Hepatocyte (in vitro differentiated cells): Measurements from ENCODE around the gene CALU. TPM values are rescaled to one million over a fixed set of nuclear protein-coding genes. Genes with fewer than 3 reads are reported as not detected.

Experiments used
- DNase-seq: peaks from one replicate; pipeline ENCODE4 v3.0.0-alpha.2; 2016; ENCODE audit warnings: low spot score
- H2AFZ ChIP-seq: fragments of 200-600 bp; sonication (generic); 2 replicates; pipeline ENCODE4 v1.6.0; 2016; ENCODE audit warnings: antibody characterized with exemption, mild to moderate bottlenecking
- H3K27ac ChIP-seq: fragments of 200-600 bp; sonication (generic); 2 replicates; pipeline ENCODE4 v1.5.1; 2016; ENCODE audit warnings: mild to moderate bottlenecking
- H3K27me3 ChIP-seq: fragments of 200-600 bp; sonication (generic); 2 replicates; pipeline ENCODE4 v1.6.1; 2016
- H3K36me3 ChIP-seq: fragments of 200-600 bp; sonication (generic); replicated peaks from 2 replicates; pipeline ENCODE4 v1.5.1; 2016; ENCODE audit warnings: low read depth; ENCODE audit not compliant: insufficient read depth
- H3K4me1 ChIP-seq: fragments of 200-600 bp; sonication (generic); 2 replicates; pipeline ENCODE4 v1.5.1; 2016; ENCODE audit warnings: mild to moderate bottlenecking, moderate library complexity; ENCODE audit not compliant: insufficient read depth
- H3K4me2 ChIP-seq: fragments of 200-600 bp; sonication (generic); 2 replicates; pipeline ENCODE4 v1.6.0; 2016
- H3K4me3 ChIP-seq: fragments of 200-600 bp; sonication (generic); 2 replicates; pipeline ENCODE4 v1.5.1; 2016; ENCODE audit warnings: mild to moderate bottlenecking
- H3K79me2 ChIP-seq: fragments of 200-600 bp; sonication (generic); 2 replicates; pipeline ENCODE4 v1.6.0; 2017; ENCODE audit warnings: mild to moderate bottlenecking
- H3K9me2 ChIP-seq: fragments of 200-600 bp; sonication (generic); replicated peaks from 2 replicates; pipeline ENCODE4 v1.6.0; 2017; ENCODE audit warnings: mild to moderate bottlenecking; ENCODE audit not compliant: insufficient read depth
- H3K9me3 ChIP-seq: fragments of 200-600 bp; sonication (generic); 2 replicates; pipeline ENCODE4 v1.5.1; 2016; ENCODE audit warnings: low read depth, mild to moderate bottlenecking
- H4K20me1 ChIP-seq: fragments of 200-600 bp; sonication (generic); 2 replicates; pipeline ENCODE4 v1.6.0; 2016; ENCODE audit warnings: mild to moderate bottlenecking; ENCODE audit not compliant: insufficient read depth, poor library complexity, severe bottlenecking
- CTCF ChIP-seq: fragments of 200-600 bp; sonication (generic); IDR thresholded peaks from 2 replicates; pipeline ENCODE4 v1.5.1; 2016; ENCODE audit warnings: antibody characterized with exemption, mild to moderate bottlenecking; ENCODE audit not compliant: poor library complexity
- EZH2 ChIP-seq: fragments of 200-600 bp; sonication (generic); IDR thresholded peaks from 2 replicates; pipeline ENCODE4 v1.6.1; 2016; ENCODE audit warnings: antibody characterized with exemption, mild to moderate bottlenecking, borderline replicate concordance
- EZH2phosphoT487 ChIP-seq: fragments of 200-600 bp; sonication (generic); IDR thresholded peaks from one replicate; pipeline ENCODE4 v1.6.1; 2018; ENCODE audit warnings: antibody characterized with exemption, mild to moderate bottlenecking, low read depth, moderate library complexity; ENCODE audit not compliant: unreplicated experiment, severe bottlenecking
- WGBS: methylation state at CpG from one replicate; pipeline ENCODE4 v1.1.6; 2016; ENCODE audit warnings: low lambda C conversion rate; ENCODE audit errors: missing lambda C conversion rate; 5-methylcytosine and 5-hydroxymethylcytosine counted together
- polyA plus RNA-seq: library from polyadenylated mRNA; unstranded; fragments of >200 nt; fragmentation: Nextera tagmentation; extraction: Ambion mirVana; gene quantifications from 2 replicates; pipeline ENCODE4 v1.2.1, GENCODE V29; 2016
- total RNA-seq: library from RNA; depleted of rRNA; stranded (reverse); fragments of >200 nt; gene quantifications from 2 replicates; pipeline ENCODE4 v1.2.3, GENCODE V29; 2014

Gene CALU
- total and polyA plus RNA-seq, 2 experiments from 2014 or later, result 248 to 291 TPM

GRCh38 chr7:128811631-128812430 is 72.7 kb downstream of the CALU start:
- WGBS, result 92% methylated on average over 11 of the region's 11 CpGs
- Histone ChIP-seq H4K20me1 (no peaks in the 10 kb centered on the region), H3K36me3 (no peaks in the 10 kb centered on the region), H3K9me2 (no peaks in the 10 kb centered on the region), H3K4me2 (no peak overlapping the region), H3K4me3 (no peak overlapping the region), H2AFZ (no peak overlapping the region), H3K4me1 (no peaks in the 10 kb centered on the region), H3K27ac (no peak overlapping the region), H3K27me3 (no peaks in the 10 kb centered on the region), H3K9me3 (no peaks in the 10 kb centered on the region), H3K79me2 (no peaks in the 10 kb centered on the region)
- TF ChIP-seq CTCF (no peak), EZH2 (no peak), EZH2phosphoT487 (no peak)
- DNase-seq, result no peak

- H3K9me3 ChIP-seq, result no peaks in the 10 kb centered on the region
- no peaks in the 10 kb centered on the region for H4K20me1 ChIP-seq
- H3K36me3 ChIP-seq, result no peaks in the 10 kb centered on the region
- no peak overlapping the region for H3K27ac ChIP-seq
- no peaks in the 10 kb centered on the region for H3K79me2 ChIP-seq
- DNase-seq, result peak; percentile 40
- WGBS, result 50% methylated on average over 11 of the region's 11 CpGs
- no peaks in the 10 kb centered on the region for H3K9me2 ChIP-seq
- TF ChIP-seq EZH2phosphoT487, result no peak
- no peak for TF ChIP-seq CTCF
- no peak for TF ChIP-seq EZH2
- H3K4me3 ChIP-seq, result no peak overlapping the region
- no peaks in the 10 kb centered on the region for H3K4me1 ChIP-seq
- H2AFZ ChIP-seq, result no peak overlapping the region
- no peak overlapping the region for H3K4me2 ChIP-seq
- no peaks in the 10 kb centered on the region for H3K27me3 ChIP-seq
These were observed 73.5 kb downstream of the CALU start for GRCh38 chr7:128812514-128813168.

DNA sequence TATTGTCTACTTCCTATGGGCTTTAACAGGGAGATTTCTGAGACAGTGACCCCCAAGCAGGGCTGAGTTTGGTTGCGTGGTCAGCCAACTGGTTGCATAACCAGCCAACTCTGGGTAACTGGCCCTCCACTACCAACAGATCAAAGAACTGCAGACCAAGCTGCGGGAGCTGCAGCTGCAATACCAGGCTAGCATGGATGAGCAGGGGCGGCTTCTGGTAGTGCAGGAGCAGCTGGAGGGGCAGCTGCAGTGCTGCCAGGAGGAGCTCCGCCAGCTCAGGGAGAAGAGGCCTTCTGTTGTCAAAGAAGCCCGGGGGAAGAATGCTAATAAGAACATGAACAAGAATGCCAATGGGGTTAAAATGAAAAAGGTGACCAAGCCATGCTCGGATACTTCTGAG is 75.3 kb downstream of the CALU start:
- no peak overlapping the region for H3K27ac ChIP-seq
- 88% methylated on average over 6 of the region's 6 CpGs for WGBS
- no peak for TF ChIP-seq CTCF
- TF ChIP-seq EZH2, result no peak
- no peak for TF ChIP-seq EZH2phosphoT487

More for the DNA sequence above, 75.3 kb downstream of the CALU start:
- H4K20me1 ChIP-seq, result no peaks in the 10 kb centered on the region
- H3K27me3 ChIP-seq, result no peaks in the 10 kb centered on the region
- no peaks in the 10 kb centered on the region for H3K79me2 ChIP-seq
- no peaks in the 10 kb centered on the region for H3K9me2 ChIP-seq
- no peak overlapping the region for H2AFZ ChIP-seq
- H3K4me1 ChIP-seq, result no peaks in the 10 kb centered on the region
- H3K36me3 ChIP-seq, result no peaks in the 10 kb centered on the region
- DNase-seq, result no peak
- no peak overlapping the region for H3K4me2 ChIP-seq
- H3K9me3 ChIP-seq, result no peaks in the 10 kb centered on the region
- no peak overlapping the region for H3K4me3 ChIP-seq
